ENCODE measurements around the gene ZNF48.
A peak's percentile ranks its signal among the peaks of the same experiment; 100 is the strongest.

ZNF48 gene

DNA sequence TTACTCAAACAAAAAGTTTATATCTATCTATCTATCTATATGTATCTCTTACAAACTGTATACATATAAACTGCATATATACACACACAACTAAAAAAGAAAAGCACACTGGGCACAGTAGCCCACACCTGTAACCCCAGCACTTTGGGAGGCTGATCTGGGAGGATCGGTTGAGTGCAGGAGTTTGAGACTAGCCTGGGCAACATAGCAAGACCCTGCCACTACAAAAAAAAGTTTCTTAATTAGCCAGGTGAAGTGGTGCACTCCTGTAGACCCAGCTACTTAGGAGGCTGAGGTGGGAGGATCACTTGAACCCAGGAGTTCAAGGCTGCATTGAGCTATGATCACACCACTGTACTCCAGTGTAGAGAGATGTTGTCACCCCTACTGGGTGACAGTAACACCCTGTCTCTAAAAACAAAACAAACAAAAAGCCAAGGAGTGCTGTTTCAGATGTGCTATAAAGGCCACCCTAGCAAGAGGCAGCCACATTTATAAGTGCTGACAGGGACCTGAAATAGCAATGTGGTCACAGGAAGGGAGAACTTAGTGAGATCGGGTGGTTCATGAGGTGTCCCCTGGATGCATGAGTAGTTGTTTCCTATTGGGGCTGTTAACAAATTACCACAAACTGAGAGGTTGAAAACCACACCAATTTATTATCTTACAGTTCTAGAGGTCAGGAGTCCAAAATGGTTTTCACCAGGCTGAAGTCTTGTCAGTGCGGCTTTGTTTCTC lies 44.9 kb upstream of the ZNF48 start:
- TF ChIP-seq, protein P1, sequence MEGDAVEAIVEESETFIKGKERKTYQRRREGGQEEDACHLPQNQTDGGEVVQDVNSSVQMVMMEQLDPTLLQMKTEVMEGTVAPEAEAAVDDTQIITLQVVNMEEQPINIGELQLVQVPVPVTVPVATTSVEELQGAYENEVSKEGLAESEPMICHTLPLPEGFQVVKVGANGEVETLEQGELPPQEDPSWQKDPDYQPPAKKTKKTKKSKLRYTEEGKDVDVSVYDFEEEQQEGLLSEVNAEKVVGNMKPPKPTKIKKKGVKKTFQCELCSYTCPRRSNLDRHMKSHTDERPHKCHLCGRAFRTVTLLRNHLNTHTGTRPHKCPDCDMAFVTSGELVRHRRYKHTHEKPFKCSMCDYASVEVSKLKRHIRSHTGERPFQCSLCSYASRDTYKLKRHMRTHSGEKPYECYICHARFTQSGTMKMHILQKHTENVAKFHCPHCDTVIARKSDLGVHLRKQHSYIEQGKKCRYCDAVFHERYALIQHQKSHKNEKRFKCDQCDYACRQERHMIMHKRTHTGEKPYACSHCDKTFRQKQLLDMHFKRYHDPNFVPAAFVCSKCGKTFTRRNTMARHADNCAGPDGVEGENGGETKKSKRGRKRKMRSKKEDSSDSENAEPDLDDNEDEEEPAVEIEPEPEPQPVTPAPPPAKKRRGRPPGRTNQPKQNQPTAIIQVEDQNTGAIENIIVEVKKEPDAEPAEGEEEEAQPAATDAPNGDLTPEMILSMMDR (IDR thresholded peaks at IDR 0.05; ENCODE audit: low read depth, low read length): no peak
- H3K27ac ChIP-seq: no peak overlapping the region
- H3K27me3 ChIP-seq (ENCODE audit: insufficient read depth, low read depth, severe bottlenecking): no peaks in the 10 kb centered on the region
- DNase-seq: no peak
- peaks cover 39% of the 10 kb centered on the region for H3K36me3 ChIP-seq
- H3K9me3 ChIP-seq (ENCODE audit: severe bottlenecking): no peaks in the 10 kb centered on the region
- no peak overlapping the region for H3K4me3 ChIP-seq (ENCODE audit: low read depth, low read length)

DNA sequence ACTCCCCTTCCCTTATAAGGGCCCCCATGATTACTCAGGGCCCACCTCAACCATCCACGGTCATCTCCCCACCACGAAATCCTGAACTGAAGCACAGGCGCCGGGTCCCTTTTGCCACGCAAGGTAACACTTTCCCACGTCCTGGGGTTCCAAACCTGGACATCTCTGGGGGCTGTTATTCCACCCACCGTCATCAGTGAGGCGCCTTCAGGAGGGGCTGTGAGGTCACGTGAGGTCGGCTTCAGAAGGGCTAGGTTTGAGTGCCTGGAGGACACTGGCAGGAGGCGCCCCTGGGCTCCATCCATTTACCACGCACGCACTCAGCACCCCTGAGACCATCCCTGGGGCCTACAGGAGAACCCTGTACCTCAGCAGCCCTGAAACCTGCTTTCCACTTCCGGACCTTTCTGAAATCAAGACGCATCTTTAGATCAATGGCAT lies 44.2 kb upstream of the ZNF48 start:
- TF ChIP-seq, protein P1 (IDR thresholded peaks at IDR 0.05; ENCODE audit: low read depth, low read length): no peak
- peaks cover 39% of the 10 kb centered on the region for H3K36me3 ChIP-seq
- H3K4me3 ChIP-seq (ENCODE audit: low read depth, low read length): no peak overlapping the region
- DNase-seq: no peak
- H3K27ac ChIP-seq: no peak overlapping the region
- no peaks in the 10 kb centered on the region for H3K9me3 ChIP-seq (ENCODE audit: severe bottlenecking)
- no peaks in the 10 kb centered on the region for H3K27me3 ChIP-seq (ENCODE audit: insufficient read depth, low read depth, severe bottlenecking)

DNA sequence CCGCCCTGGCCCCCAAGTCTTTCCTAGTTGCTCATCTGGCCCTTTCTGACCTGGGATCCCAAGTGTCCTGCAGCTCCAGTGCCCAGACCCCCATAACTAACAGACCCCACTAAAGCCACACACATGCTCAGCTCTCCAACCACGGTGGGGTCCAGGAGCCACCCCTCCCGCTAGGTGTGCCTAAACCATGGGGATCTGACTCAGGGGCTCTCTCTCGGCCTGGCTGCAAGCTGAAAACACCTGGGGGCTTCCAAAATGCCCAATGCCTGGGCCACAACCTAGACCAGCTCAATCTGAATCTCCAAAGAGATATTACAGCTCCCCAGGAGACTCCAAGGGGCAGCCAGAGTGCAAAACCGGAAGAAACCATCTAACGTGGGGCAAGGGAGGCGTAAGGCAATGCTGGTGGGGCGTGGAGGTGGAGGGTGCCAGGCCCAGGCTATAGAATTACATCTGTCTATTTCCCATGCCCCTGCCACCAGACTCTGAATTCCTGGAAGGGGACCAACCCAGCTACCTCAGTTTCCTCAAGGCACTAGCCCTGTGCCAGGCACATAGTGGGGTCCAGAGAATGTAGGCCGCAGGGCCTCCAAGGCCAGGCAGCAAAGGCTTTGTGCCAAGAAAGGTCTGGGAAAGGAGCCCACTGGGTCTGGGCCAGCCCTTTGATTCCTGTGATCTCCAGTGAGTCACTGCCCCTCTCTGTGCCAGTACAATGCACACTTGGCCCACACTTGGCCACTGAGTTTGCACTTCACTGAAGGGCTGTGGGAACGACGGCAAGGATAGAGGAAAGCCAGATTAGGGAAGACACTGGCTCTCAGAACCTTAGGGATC lies 43.4 kb upstream of the ZNF48 start:
- no peak overlapping the region for H3K27ac ChIP-seq
- peaks cover 43% of the 10 kb centered on the region for H3K36me3 ChIP-seq
- H3K4me3 ChIP-seq (ENCODE audit: low read depth, low read length): no peak overlapping the region

DNA sequence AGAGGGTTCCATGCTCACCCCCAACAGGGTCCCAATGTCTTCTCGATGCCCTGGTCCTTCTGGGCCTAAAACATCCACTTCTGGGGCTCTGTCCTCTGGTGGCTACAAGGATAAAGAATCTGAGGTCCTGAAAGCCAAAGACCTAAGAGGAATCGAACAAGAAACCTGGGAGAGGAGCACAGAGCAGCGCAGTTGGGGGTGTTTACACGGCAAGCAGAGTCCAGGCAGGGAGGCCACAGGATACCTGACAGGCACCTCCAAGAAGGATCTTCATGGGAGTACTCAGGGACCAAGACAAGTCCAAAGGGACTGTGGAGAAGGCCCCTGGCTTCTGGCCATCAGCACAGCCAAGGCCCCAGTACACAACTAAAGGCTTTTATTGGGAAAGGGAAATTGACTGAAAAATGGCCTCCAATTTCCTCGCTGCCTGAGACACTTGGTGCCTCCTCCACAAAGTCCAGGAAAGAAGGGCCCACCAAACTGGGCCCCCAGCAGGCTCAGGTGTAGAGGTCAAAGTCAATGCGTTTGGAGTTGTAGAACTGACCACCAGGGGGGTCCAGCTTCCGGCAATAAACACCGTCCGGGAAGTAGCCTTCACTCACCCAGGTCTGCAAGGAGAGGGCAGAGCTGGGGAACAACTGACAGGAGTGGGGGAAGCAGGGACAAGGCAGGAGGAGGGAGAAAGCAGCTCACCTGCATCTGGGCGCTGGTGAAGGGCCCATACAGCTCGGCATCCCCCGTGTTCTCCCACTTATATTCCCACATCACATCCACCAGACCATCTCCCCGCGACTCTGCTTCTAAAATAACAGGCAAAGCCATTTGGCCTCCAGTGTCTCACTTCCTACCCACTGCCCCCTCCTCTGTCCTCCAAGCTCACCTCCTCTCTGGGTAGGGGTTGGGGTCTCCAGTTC lies 42.5 kb upstream of the ZNF48 start:
- Histone ChIP-seq H3K36me3 (peaks cover 53% of the 10 kb centered on the region), H3K27ac (no peak overlapping the region), H3K27me3 (ENCODE audit: insufficient read depth, low read depth, severe bottlenecking) (no peaks in the 10 kb centered on the region), H3K9me3 (ENCODE audit: severe bottlenecking) (no peaks in the 10 kb centered on the region), H3K4me3 (ENCODE audit: low read depth, low read length) (no peak overlapping the region)
- DNase-seq: no peak
- TF ChIP-seq, protein P1 (IDR thresholded peaks at IDR 0.05; ENCODE audit: low read depth, low read length): peak; percentile 40

More for the DNA sequence above, 43.4 kb upstream of the ZNF48 start:
- no peak for DNase-seq
- TF ChIP-seq, protein P1 (IDR thresholded peaks at IDR 0.05; ENCODE audit: low read depth, low read length): no peak
- no peaks in the 10 kb centered on the region for H3K9me3 ChIP-seq (ENCODE audit: severe bottlenecking)
- no peaks in the 10 kb centered on the region for H3K27me3 ChIP-seq (ENCODE audit: insufficient read depth, low read depth, severe bottlenecking)

DNA sequence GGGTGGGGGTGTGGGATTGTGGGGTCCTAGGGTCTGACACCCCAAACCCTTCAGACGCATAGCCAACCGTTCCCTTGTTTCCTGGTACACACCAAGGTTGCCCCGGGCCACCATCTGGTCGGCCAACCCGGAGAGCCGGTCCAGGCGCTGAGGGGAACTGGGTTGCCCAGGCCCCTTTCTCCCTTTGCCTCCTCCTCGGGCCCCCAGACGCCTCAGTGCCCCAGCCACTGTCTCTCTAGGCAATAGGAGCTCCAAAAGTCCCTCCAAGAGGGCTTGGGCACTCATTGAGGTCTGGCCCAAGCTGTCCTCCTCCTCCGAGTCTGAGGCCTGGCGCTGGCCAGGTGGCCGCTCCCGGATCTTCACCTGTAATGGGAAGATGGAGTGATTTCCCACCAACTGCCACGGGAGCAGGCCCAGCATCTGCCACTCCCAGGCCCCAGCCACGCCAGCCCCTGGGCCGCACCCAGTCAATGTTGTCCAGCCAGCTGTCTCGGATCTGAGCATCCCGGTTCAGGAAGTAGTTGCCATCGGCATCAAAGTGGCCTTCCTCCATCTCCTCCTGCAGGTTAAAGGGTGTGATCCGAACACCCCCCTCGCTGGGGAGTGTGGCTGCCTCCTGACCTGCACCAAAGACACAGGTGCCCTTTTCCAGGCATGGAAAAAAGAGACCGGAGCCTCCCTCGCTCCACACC lies 41.6 kb upstream of the ZNF48 start:
- no peak for DNase-seq
- H3K9me3 ChIP-seq (ENCODE audit: severe bottlenecking): no peaks in the 10 kb centered on the region
- peaks cover 61% of the 10 kb centered on the region for H3K36me3 ChIP-seq
- TF ChIP-seq, protein P1 (IDR thresholded peaks at IDR 0.05; ENCODE audit: low read depth, low read length): no peak
- no peaks in the 10 kb centered on the region for H3K27me3 ChIP-seq (ENCODE audit: insufficient read depth, low read depth, severe bottlenecking)
- H3K4me3 ChIP-seq (ENCODE audit: low read depth, low read length): no peak overlapping the region
- no peak overlapping the region for H3K27ac ChIP-seq
